PFSK-1 (cell line): ENCODE data around the gene MOCS2.

Experiments used
- FOXP2 ChIP-seq: optimal IDR thresholded peaks from 2 replicates; pipeline ENCODE3; 2011; ENCODE audit warnings: borderline replicate concordance, control low read depth, inconsistent platforms; ENCODE audit not compliant: insufficient read depth; ENCODE audit errors: extremely low read length, extremely low read depth
- POLR2AphosphoS5 ChIP-seq: IDR thresholded peaks from 2 replicates; pipeline ENCODE4 v1.6.1; 2012; ENCODE audit warnings: low read depth, mild to moderate bottlenecking, control low read depth, low read length, moderate library complexity
- REST ChIP-seq, 2 experiments: IDR thresholded peaks; 2 replicates each; pipeline versions ENCODE4 v1.6.1 to v1.8.0; 2011 to 2012; ENCODE audit warnings: low read depth in 2 of 2, low read length in 2 of 2, control low read depth in 1 of 2, inconsistent platforms in 1 of 2, mild to moderate bottlenecking in 1 of 2, moderate library complexity in 1 of 2; ENCODE audit not compliant: insufficient read depth in 1 of 2
- SIN3A ChIP-seq: IDR thresholded peaks from 2 replicates; pipeline ENCODE4 v1.6.1; 2012; ENCODE audit warnings: mild to moderate bottlenecking, low read length, moderate library complexity, borderline replicate concordance; ENCODE audit not compliant: insufficient read depth
- TAF1 ChIP-seq: IDR thresholded peaks from 2 replicates; pipeline ENCODE4 v1.6.1; 2012; ENCODE audit warnings: low read length, control low read depth, borderline replicate concordance; ENCODE audit not compliant: insufficient read depth

- TF ChIP-seq SIN3A: no peak
- no peak for TF ChIP-seq REST (IDR thresholded peaks at IDR 0.05; ENCODE audit: insufficient read depth in 1 of 2, low read depth in 2 of 2, low read length in 2 of 2)
- TF ChIP-seq POLR2AphosphoS5: no peak
- TF ChIP-seq TAF1: no peak
- TF ChIP-seq FOXP2: no peak
Measured at GRCh38 chr5:53063791-53064190, 45.8 kb downstream of the MOCS2 start.
